Effector memory CD4-positive, alpha-beta T cell (primary cell): ENCODE results near the gene PCNT.
"Not testable (repeated sequence)": the region's sequence is repeated elsewhere in the genome, so short reads cannot be mapped to it uniquely, and the experiment has no call there.

ENCODE experiments used
- DNase-seq, 3 donors: peaks; one replicate each; pipeline ENCODE4 v3.0.0-alpha.2; 2020
- H3K27ac ChIP-seq: 2 replicates; pipeline ENCODE4 v1.7.0; 2013; ENCODE audit warnings: mild to moderate bottlenecking, low read length, moderate library complexity; ENCODE audit not compliant: insufficient read depth, poor library complexity, severe bottlenecking
- H3K27me3 ChIP-seq: replicated peaks from 2 replicates; pipeline ENCODE4 v1.7.0; 2013; ENCODE audit warnings: mild to moderate bottlenecking, low read length; ENCODE audit not compliant: insufficient read depth, control insufficient read depth, poor library complexity, severe bottlenecking
- H3K36me3 ChIP-seq: 2 replicates; pipeline ENCODE4 v1.7.0; 2013; ENCODE audit warnings: mild to moderate bottlenecking, low read length, moderate library complexity; ENCODE audit not compliant: control insufficient read depth, insufficient read depth
- H3K4me1 ChIP-seq: 2 replicates; pipeline ENCODE4 v1.7.0; 2013; ENCODE audit warnings: low read length, mild to moderate bottlenecking; ENCODE audit not compliant: control insufficient read depth, insufficient read depth, poor library complexity, severe bottlenecking
- H3K4me3 ChIP-seq: 2 replicates; pipeline ENCODE4 v1.7.0; 2013; ENCODE audit warnings: low read length, low read depth, mild to moderate bottlenecking; ENCODE audit not compliant: insufficient read depth, poor library complexity, severe bottlenecking
- H3K9me3 ChIP-seq: 2 replicates; pipeline ENCODE4 v1.7.0; 2013; ENCODE audit warnings: mild to moderate bottlenecking, low read length, moderate library complexity; ENCODE audit not compliant: control insufficient read depth

Gene PCNT

GRCh38 chr21:46304955-46305354 is 19.0 kb upstream of the PCNT start:
- DNase-seq, result no peak
- no peaks in the 10 kb centered on the region for H3K4me1 ChIP-seq
- H3K27ac ChIP-seq, result no peak overlapping the region
- no peaks in the 10 kb centered on the region for H3K9me3 ChIP-seq
- no peaks in the 10 kb centered on the region for H3K27me3 ChIP-seq
- H3K36me3 ChIP-seq, result no peaks in the 10 kb centered on the region
- no peak overlapping the region for H3K4me3 ChIP-seq

GRCh38 chr21:46307625-46308024 is 16.3 kb upstream of the PCNT start:
- Histone ChIP-seq H3K9me3 (no peaks in the 10 kb centered on the region), H3K4me1 (no peaks in the 10 kb centered on the region), H3K27me3 (no peaks in the 10 kb centered on the region), H3K27ac (no peak overlapping the region), H3K4me3 (no peak overlapping the region), H3K36me3 (no peaks in the 10 kb centered on the region)
- no peak for DNase-seq

GRCh38 chr21:46308431-46308830 is 15.5 kb upstream of the PCNT start:
- Histone ChIP-seq H3K4me3 (no peak overlapping the region), H3K27ac (no peak overlapping the region), H3K9me3 (no peaks in the 10 kb centered on the region), H3K36me3 (no peaks in the 10 kb centered on the region), H3K4me1 (no peaks in the 10 kb centered on the region), H3K27me3 (no peaks in the 10 kb centered on the region)
- no peak for DNase-seq

GRCh38 chr21:46310260-46310659 is 13.7 kb upstream of the PCNT start:
- not testable (repeated sequence) for DNase-seq, H3K9me3 ChIP-seq, H3K4me1 ChIP-seq, H3K27me3 ChIP-seq, H3K36me3 ChIP-seq, H3K4me3 ChIP-seq, H3K27ac ChIP-seq

- no peaks in the 10 kb centered on the region for H3K4me1 ChIP-seq
- no peaks in the 10 kb centered on the region for H3K36me3 ChIP-seq
- H3K27me3 ChIP-seq, result no peaks in the 10 kb centered on the region
- no peak overlapping the region for H3K27ac ChIP-seq
- no peak overlapping the region for H3K4me3 ChIP-seq
- no peak for DNase-seq
- H3K9me3 ChIP-seq, result no peaks in the 10 kb centered on the region
These were observed 12.4 kb upstream of the PCNT start for GRCh38 chr21:46311568-46311967.

GRCh38 chr21:46312949-46313348 is 11.0 kb upstream of the PCNT start:
- H3K4me1 ChIP-seq, result no peaks in the 10 kb centered on the region
- H3K27ac ChIP-seq, result no peak overlapping the region
- H3K4me3 ChIP-seq, result no peak overlapping the region
- no peaks in the 10 kb centered on the region for H3K9me3 ChIP-seq
- DNase-seq, result no peak
- no peaks in the 10 kb centered on the region for H3K36me3 ChIP-seq
- H3K27me3 ChIP-seq, result no peaks in the 10 kb centered on the region

GRCh38 chr21:46314441-46315020 is 9.4 kb upstream of the PCNT start:
- Histone ChIP-seq H3K27ac (no peak overlapping the region), H3K36me3 (no peaks in the 10 kb centered on the region), H3K9me3 (no peaks in the 10 kb centered on the region), H3K4me1 (no peaks in the 10 kb centered on the region), H3K27me3 (no peaks in the 10 kb centered on the region), H3K4me3 (no peak overlapping the region)
- no peak for DNase-seq

- no peak overlapping the region for H3K4me3 ChIP-seq
- DNase-seq, result no peak
- no peaks in the 10 kb centered on the region for H3K27me3 ChIP-seq
- no peaks in the 10 kb centered on the region for H3K36me3 ChIP-seq
- H3K9me3 ChIP-seq, result no peaks in the 10 kb centered on the region
- H3K4me1 ChIP-seq, result no peaks in the 10 kb centered on the region
- H3K27ac ChIP-seq, result no peak overlapping the region
These were observed 7.1 kb upstream of the PCNT start for GRCh38 chr21:46316708-46317324.

GRCh38 chr21:46317710-46318463 is 6.1 kb upstream of the PCNT start:
- H3K27ac ChIP-seq, result no peak overlapping the region
- H3K36me3 ChIP-seq, result no peaks in the 10 kb centered on the region
- DNase-seq, result no peak
- H3K4me3 ChIP-seq, result no peak overlapping the region
- peaks cover 10% of the 10 kb centered on the region for H3K4me1 ChIP-seq
- H3K9me3 ChIP-seq, result no peaks in the 10 kb centered on the region
- no peaks in the 10 kb centered on the region for H3K27me3 ChIP-seq

GRCh38 chr21:46318464-46318845 is 5.5 kb upstream of the PCNT start:
- Histone ChIP-seq H3K9me3 (no peaks in the 10 kb centered on the region), H3K36me3 (no peaks in the 10 kb centered on the region), H3K4me1 (peaks cover 12% of the 10 kb centered on the region), H3K4me3 (no peak overlapping the region), H3K27me3 (no peaks in the 10 kb centered on the region), H3K27ac (no peak overlapping the region)
- no peak for DNase-seq
